Measurements from ENCODE around the gene CADM2.

GRCh38 chr3:85164436-85164835, 205.6 kb downstream of the CADM2 start:
- TF ChIP-seq CTCF (IDR thresholded peaks at IDR 0.05; ENCODE audit: poor library complexity) (no peak), EZH2 (IDR thresholded peaks at IDR 0.05; ENCODE audit: borderline replicate concordance) (no peak)

Data from hepatocyte (in vitro differentiated cells).